Colonic mucosa (tissue), 4 donors: ENCODE measurements around the gene MOCS1. TPM values are rescaled to one million over a fixed set of nuclear protein-coding genes. Genes with fewer than 3 reads are reported as not detected.

ENCODE experiments used
- DNase-seq: peaks from one replicate; pipeline ENCODE4 v3.0.0-alpha.2; 2020
- H3K27ac ChIP-seq: fragments of 200-600 bp; one replicate; pipeline ENCODE4 v1.8.0; 2021
- H3K27me3 ChIP-seq: fragments of 200-600 bp; one replicate; pipeline ENCODE4 v1.8.0; 2021
- H3K36me3 ChIP-seq: fragments of 200-600 bp; one replicate; pipeline ENCODE4 v1.8.0; 2021
- H3K4me1 ChIP-seq: fragments of 200-600 bp; one replicate; pipeline ENCODE4 v1.8.0; 2021; ENCODE audit warnings: mild to moderate bottlenecking
- H3K4me3 ChIP-seq: fragments of 200-600 bp; one replicate; pipeline ENCODE4 v1.8.0; 2021
- H3K9ac ChIP-seq, 2 donors: one replicate each; pipeline ENCODE4 v1.7.0; 2013; ENCODE audit warnings: control low read depth in 2 of 2, low read depth in 2 of 2, low read length in 2 of 2
- H3K9me3 ChIP-seq: fragments of 200-600 bp; one replicate; pipeline ENCODE4 v1.8.0; 2021
- CTCF ChIP-seq: fragments of 200-600 bp; IDR thresholded peaks from one replicate; pipeline ENCODE4 v1.8.0; 2022; ENCODE audit warnings: antibody characterized with exemption, mild to moderate bottlenecking
- intact Hi-C: fragments of 100-400 bp; cut with DNase I; formaldehyde crosslinking; loops from one replicate; pipeline ENCODE4 v1.14.1; 2022
- total RNA-seq, 2 donors: library from RNA; stranded (reverse); fragmentation: NEBNext Ultra II Directional in 1 of 2; extraction: Animal tissue kit (Norgen Biotek cat#: 25700) in 1 of 2; gene quantifications; one replicate each; pipeline ENCODE4 v1.2.1, GENCODE V29; 2021
- donor health status: healthy.
- donor health status: DM: no; HTN: no; CAD: no.
- donor health status: DM: no; HTN: no; CAD: no.

The MOCS1 gene
- total RNA-seq, 2 donors from 2014 or later, result 9.6 to 15.7 TPM

- Histone ChIP-seq H3K27me3 (no peaks in the 10 kb centered on the region), H3K4me1 (no peaks in the 10 kb centered on the region), H3K27ac (no peak overlapping the region), H3K9me3 (no peaks in the 10 kb centered on the region), H3K4me3 (no peak overlapping the region), H3K9ac (no peak overlapping the region), H3K36me3 (no peaks in the 10 kb centered on the region)
- intact Hi-C loops, result no loop called here
- no peak for DNase-seq
- TF ChIP-seq CTCF, result no peak
These were observed 22.6 kb downstream of the MOCS1 start for GRCh38 chr6:39911513-39912125.

- H3K36me3 ChIP-seq, result no peaks in the 10 kb centered on the region
- H3K9me3 ChIP-seq, result no peaks in the 10 kb centered on the region
- no peak overlapping the region for H3K4me3 ChIP-seq
- DNase-seq, result no peak
- intact Hi-C loops, result no loop called here
- no peaks in the 10 kb centered on the region for H3K27me3 ChIP-seq
- no peaks in the 10 kb centered on the region for H3K4me1 ChIP-seq
- H3K27ac ChIP-seq, result no peak overlapping the region
- no peak for TF ChIP-seq CTCF
- no peak overlapping the region for H3K9ac ChIP-seq
These were observed 23.5 kb downstream of the MOCS1 start for GRCh38 chr6:39910744-39911143.

- no peaks in the 10 kb centered on the region for H3K4me1 ChIP-seq
- H3K36me3 ChIP-seq, result no peaks in the 10 kb centered on the region
- TF ChIP-seq CTCF, result no peak
- no peak overlapping the region for H3K9ac ChIP-seq
- no peaks in the 10 kb centered on the region for H3K9me3 ChIP-seq
- H3K27ac ChIP-seq, result no peak overlapping the region
- H3K27me3 ChIP-seq, result no peaks in the 10 kb centered on the region
- no peak for DNase-seq
- intact Hi-C loops, result no loop called here
- H3K4me3 ChIP-seq, result no peak overlapping the region
These were observed 24.1 kb downstream of the MOCS1 start for GRCh38 chr6:39910164-39910563.

- Histone ChIP-seq H3K4me3 (no peak overlapping the region), H3K36me3 (no peaks in the 10 kb centered on the region)
These were observed 24.6 kb downstream of the MOCS1 start for GRCh38 chr6:39909701-39910100.

GRCh38 chr6:39908838-39909583, 25.3 kb downstream of the MOCS1 start:
- Histone ChIP-seq H3K27me3 (no peaks in the 10 kb centered on the region), H3K36me3 (no peaks in the 10 kb centered on the region)
- TF ChIP-seq CTCF, result no peak

More at GRCh38 chr6:39909701-39910100, 24.6 kb downstream of the MOCS1 start:
- H3K4me1 ChIP-seq, result no peaks in the 10 kb centered on the region
- no peaks in the 10 kb centered on the region for H3K27me3 ChIP-seq
- intact Hi-C loops, result no loop called here
- H3K9ac ChIP-seq, result no peak overlapping the region
- no peak for TF ChIP-seq CTCF
- H3K9me3 ChIP-seq, result no peaks in the 10 kb centered on the region
- DNase-seq, result no peak
- no peak overlapping the region for H3K27ac ChIP-seq

More at GRCh38 chr6:39908838-39909583, 25.3 kb downstream of the MOCS1 start:
- no peak overlapping the region for H3K27ac ChIP-seq
- H3K4me3 ChIP-seq, result no peak overlapping the region
- no peak overlapping the region for H3K9ac ChIP-seq
- H3K9me3 ChIP-seq, result no peaks in the 10 kb centered on the region
- no peaks in the 10 kb centered on the region for H3K4me1 ChIP-seq
- intact Hi-C loops, result no loop called here
- DNase-seq, result no peak
